ENCODE measurements around the gene PPP1R18. TPM values are rescaled to one million over a fixed set of nuclear protein-coding genes. Genes with fewer than 3 reads are reported as not detected.
A peak's percentile ranks its signal among the peaks of the same experiment; 100 is the strongest.
"Not testable (repeated sequence)": the region's sequence is repeated elsewhere in the genome, so short reads cannot be mapped to it uniquely, and the experiment has no call there.

Gene PPP1R18
- total and polyA plus RNA-seq, 12 donors: 6.4 to 120 (median 41.2) TPM

DNA sequence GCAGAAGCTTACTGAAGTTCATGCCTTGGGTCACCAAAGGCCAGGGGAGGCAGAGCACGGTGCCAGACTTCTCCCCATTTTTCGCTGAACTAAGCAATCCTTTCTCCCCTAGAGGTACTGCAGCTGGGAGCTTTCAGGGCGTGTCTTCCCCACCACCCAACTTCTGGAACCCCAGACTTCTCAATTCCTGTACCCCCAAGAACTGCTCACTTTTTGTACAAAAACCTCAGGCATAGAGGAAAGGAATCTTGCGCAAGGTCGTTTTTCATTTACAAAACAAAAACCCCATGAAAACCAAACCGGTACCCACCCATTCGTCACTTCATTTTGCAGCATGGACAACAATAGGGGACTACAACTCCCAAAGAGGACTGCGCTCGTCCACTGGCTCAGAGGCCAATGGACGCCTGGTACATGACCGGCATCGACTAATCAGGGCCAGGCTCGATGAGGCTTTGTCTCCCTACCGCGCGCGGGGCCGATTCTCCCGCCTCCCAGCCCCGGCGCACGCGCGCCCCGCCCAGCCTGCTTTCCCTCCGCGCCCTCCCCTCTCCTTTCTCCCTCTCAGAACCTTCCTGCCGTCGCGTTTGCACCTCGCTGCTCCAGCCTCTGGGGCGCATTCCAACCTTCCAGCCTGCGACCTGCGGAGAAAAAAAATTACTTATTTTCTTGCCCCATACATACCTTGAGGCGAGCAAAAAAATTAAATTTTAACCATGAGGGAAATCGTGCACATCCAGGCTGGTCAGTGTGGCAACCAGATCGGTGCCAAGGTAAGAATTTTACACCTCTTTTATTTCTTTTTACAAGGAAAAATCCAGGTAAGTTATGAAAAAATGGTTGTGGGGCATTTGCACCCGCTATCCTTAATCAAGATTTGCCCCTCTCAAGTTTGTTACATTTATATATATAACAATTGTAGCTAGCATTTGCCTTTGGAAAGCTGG, 33.6 kb upstream of the PPP1R18 start, which contains the start of gene TUBB:
TUBB (plus strand) TSS at position 562 of the 947 bp plus-strand sequence; CDS start at position 717, 155 bp downstream.
- Histone ChIP-seq H3K4me3 (peak within 1 kb of the TSS; percentile 33 to 97 (median 80)), H3K36me3 (replicated peaks in 1 of 2) (peaks cover 0 to 28% of the 10 kb centered on the region in 2 donors), H3K27me3 (no peaks in the 10 kb centered on the region), H3K4me1 (replicated peaks in 1 of 2) (peaks cover 16 to 55% of the 10 kb centered on the region in 2 donors), H3K27ac (peak within 1 kb of the TSS; percentile 89 to 99 (median 94)), H3K9me3 (replicated peaks in 1 of 3) (no peaks in the 10 kb centered on the region)
- intact Hi-C loops (cut with DNase I): loop anchor here (2.0 kb wide), 1 partner anchor 33 kb away; the partner anchor contains the start of gene PPP1R18 (in 2 of the 2)
- TF ChIP-seq, protein P1, sequence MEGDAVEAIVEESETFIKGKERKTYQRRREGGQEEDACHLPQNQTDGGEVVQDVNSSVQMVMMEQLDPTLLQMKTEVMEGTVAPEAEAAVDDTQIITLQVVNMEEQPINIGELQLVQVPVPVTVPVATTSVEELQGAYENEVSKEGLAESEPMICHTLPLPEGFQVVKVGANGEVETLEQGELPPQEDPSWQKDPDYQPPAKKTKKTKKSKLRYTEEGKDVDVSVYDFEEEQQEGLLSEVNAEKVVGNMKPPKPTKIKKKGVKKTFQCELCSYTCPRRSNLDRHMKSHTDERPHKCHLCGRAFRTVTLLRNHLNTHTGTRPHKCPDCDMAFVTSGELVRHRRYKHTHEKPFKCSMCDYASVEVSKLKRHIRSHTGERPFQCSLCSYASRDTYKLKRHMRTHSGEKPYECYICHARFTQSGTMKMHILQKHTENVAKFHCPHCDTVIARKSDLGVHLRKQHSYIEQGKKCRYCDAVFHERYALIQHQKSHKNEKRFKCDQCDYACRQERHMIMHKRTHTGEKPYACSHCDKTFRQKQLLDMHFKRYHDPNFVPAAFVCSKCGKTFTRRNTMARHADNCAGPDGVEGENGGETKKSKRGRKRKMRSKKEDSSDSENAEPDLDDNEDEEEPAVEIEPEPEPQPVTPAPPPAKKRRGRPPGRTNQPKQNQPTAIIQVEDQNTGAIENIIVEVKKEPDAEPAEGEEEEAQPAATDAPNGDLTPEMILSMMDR (IDR thresholded peaks at IDR 0.05): peak in 2 of 6 experiments; percentile 32 to 53
- TF ChIP-seq POLR2A (IDR thresholded peaks at IDR 0.05): peak; percentile 91 to 98
- peak; percentile 96 to 99 (median 98) for DNase-seq
- WGBS, 4 donors: 1 to 3% (median 1%) methylated on average over 28 to 38 of the region's 38 CpGs

DNA sequence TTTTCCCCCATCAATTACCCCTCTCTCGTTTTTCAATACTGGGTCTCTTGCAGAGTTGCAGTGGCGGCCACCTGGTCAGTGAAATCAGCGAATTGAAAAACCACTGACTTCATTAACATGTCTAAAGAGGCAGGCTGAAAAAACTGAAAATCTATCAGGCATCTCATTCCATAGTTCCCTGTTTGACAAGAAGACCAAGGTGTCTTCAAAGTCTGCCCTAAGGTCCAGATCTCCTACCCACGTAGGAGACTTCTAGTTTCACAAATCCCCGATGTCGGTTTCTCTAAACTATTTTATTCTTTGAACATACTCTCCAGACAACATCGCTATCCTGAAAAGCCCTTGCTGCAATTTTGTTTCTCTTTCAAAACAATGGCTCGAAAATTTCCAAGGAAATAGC, 32.9 kb upstream of the PPP1R18 start:
- no peak for DNase-seq
- 33 to 42% (median 41%) methylated on average over 8 of the region's 8 CpGs for whole genome bisulfite sequencing, 4 donors
- H3K4me1 ChIP-seq (replicated peaks in 1 of 2): peaks cover 16 to 49% of the 10 kb centered on the region in 2 donors

DNA sequence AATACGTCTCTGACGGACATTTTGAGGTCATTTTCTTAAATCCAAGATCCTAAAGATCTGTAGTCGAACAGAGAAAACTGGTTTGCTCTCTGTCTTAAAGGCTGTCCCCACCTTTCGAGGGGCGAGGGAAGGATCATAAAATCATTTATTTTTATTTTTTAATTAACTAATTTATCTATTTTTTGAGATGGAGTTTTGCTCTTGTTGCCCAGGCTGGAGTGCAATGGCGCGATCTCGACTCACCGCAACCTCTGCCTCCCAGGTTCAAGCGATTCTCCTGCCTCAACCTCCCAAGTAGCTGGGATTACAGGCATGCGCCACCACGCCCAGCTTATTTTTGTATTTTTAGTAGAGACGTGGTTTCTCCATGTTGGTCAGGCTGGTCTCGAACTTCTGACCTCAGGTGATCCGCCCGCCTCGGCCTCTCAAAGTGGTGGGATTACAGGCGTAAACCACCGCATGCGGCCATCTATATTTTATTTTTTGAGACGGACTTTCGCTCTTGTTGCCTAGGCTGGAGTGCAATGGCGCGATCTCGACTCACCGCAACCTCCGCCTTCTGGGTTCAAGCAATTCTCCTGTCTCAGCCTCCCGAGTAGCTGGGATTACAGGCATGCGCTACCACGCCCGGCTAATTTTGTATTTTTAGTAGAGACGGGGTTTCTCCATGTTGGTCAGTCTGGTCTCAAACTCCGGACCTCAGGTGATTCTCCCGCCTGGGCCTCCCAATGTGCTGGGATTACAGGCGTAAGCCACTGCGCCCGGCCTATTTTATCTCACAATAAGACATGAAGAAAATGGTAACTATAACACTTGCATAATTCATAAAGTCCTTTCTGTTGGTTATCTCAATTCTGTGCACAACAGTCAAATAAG, 31.6 kb upstream of the PPP1R18 start:
- Histone ChIP-seq H3K36me3 (replicated peaks in 1 of 2) (peaks cover 0 to 19% of the 10 kb centered on the region in 2 donors), H3K4me3 (peak overlapping the region in 2 of 4 donors; percentile 26 to 42), H3K4me1 (replicated peaks in 1 of 2) (peaks cover 16 to 40% of the 10 kb centered on the region in 2 donors), H3K27ac (peak overlapping the region; percentile 73 to 91 (median 90))
- peak in 2 of 7 donors; percentile 40 to 64 for DNase-seq
- TF ChIP-seq, protein P1 (IDR thresholded peaks at IDR 0.05): peak in 1 of 6 experiments; percentile 21
- H3K27me3 ChIP-seq; H3K9me3 ChIP-seq (replicated peaks in 1 of 3); intact Hi-C loops (cut with DNase I): not testable (repeated sequence)
- 75 to 78% (median 77%) methylated on average over 37 of the region's 37 CpGs for WGBS, 4 donors

More for the DNA sequence above, 32.9 kb upstream of the PPP1R18 start:
- H3K9me3 ChIP-seq (replicated peaks in 1 of 3): no peaks in the 10 kb centered on the region
- H3K4me3 ChIP-seq: peak overlapping the region in 2 of 4 donors; percentile 67 to 93
- intact Hi-C loops (cut with DNase I): no loop called here
- no peaks in the 10 kb centered on the region for H3K27me3 ChIP-seq
- TF ChIP-seq POLR2A (IDR thresholded peaks at IDR 0.05): no peak
- TF ChIP-seq, protein P1 (IDR thresholded peaks at IDR 0.05): no peak
- H3K27ac ChIP-seq: peak overlapping the region; percentile 34 to 94 (median 78)
- peaks cover 0 to 21% of the 10 kb centered on the region in 2 donors for H3K36me3 ChIP-seq (replicated peaks in 1 of 2)
